22Rv1 (cell line): Measurements from ENCODE around the gene EPAS1.

ENCODE experiments used
- ZFX ChIP-seq: fragments of 450-650 bp; IDR thresholded peaks from 2 replicates; pipeline ENCODE4 v1.6.1; 2017; ENCODE audit warnings: antibody characterized with exemption, borderline replicate concordance
- TF ChIP-seq, protein P1 (sequence below): fragments of 450-650 bp; IDR thresholded peaks from 2 replicates; pipeline ENCODE4 v1.5.1; 2017; ENCODE audit warnings: mild to moderate bottlenecking

GRCh38 chr2:46411245-46411641, 114.0 kb downstream of the EPAS1 start:
- TF ChIP-seq, protein P1, sequence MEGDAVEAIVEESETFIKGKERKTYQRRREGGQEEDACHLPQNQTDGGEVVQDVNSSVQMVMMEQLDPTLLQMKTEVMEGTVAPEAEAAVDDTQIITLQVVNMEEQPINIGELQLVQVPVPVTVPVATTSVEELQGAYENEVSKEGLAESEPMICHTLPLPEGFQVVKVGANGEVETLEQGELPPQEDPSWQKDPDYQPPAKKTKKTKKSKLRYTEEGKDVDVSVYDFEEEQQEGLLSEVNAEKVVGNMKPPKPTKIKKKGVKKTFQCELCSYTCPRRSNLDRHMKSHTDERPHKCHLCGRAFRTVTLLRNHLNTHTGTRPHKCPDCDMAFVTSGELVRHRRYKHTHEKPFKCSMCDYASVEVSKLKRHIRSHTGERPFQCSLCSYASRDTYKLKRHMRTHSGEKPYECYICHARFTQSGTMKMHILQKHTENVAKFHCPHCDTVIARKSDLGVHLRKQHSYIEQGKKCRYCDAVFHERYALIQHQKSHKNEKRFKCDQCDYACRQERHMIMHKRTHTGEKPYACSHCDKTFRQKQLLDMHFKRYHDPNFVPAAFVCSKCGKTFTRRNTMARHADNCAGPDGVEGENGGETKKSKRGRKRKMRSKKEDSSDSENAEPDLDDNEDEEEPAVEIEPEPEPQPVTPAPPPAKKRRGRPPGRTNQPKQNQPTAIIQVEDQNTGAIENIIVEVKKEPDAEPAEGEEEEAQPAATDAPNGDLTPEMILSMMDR = no peak
- TF ChIP-seq ZFX = no peak
